Measurements from ENCODE around the gene ZFP36L1. TPM values are rescaled to one million over a fixed set of nuclear protein-coding genes. Genes with fewer than 3 reads are reported as not detected.

ZFP36L1 gene
- total and polyA plus RNA-seq, 9 of the 15 experiments (the other 6 are each of a cell fraction or from before 2014, with no cell fraction given): 1.3 to 26.6 (median 3.7) TPM

DNA sequence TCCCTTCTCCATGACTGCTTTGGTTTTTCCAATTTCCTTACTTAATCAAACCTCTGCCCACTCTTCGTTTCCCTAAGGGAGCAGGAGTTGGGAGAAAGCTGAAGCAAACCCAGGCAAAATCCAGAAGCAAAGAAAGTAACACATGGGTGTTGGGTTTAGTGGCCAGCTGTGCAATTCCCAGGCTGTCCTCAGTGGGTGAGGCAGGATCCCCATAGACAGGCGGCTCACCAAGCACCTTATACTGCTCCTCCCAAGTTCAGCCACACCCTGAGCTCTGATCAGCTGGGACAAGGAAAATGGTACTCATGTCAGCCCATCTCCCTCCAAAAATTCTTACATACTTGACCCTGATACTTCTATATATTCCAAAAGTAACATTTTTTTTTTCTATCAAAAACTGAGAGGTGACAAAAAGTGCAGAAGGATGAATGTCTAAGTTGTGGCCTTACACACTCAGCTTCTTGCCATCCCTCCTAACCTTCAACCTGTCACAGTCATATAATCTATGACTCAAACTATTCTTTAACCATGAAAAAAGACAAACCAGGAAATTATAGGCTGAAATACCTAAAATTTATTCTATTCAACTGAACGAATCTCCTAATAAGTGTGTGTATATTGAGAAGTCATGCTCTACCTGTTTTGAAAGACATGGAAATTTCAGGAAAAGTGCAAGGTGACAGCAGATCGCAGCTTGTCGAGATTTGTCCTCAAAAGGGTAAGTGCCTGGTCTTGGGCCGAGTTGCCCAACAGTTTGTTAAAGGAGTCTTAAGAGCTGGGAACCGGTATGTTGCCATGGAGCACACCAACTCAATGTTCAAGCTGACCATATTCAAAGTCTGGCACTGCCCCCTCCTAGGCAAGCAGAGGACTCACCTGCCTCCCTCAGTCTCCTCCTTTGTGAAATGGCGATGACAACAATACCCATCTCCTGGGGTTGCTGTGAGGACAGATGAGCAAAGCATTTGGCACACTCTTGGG is 17.6 kb upstream of the ZFP36L1 start:
- Histone ChIP-seq H3K4me3 (no peak overlapping the region), H3K27me3 (ENCODE audit: control insufficient read depth in 2 of 2, insufficient read depth in 2 of 2, low read length in 2 of 2) (no peaks in the 10 kb centered on the region), H3K9me3 (replicated peaks; ENCODE audit: control insufficient read depth, insufficient read depth, low read depth, low read length) (no peaks in the 10 kb centered on the region), H3K9me1 (ENCODE audit: control insufficient read depth, insufficient read depth, low read length) (no peaks in the 10 kb centered on the region), H3K27ac (ENCODE audit: extremely low read depth, low read depth, low read length) (no peak overlapping the region), H3K4me2 (ENCODE audit: insufficient read depth, low read length) (no peak overlapping the region), H2AFZ (ENCODE audit: low read depth, low read length) (no peak overlapping the region), H3K36me3 (ENCODE audit: control insufficient read depth, insufficient read depth, low read length) (no peaks in the 10 kb centered on the region), H3K9ac (ENCODE audit: insufficient read depth in 1 of 2, low read depth in 2 of 2, low read length in 2 of 2) (no peak overlapping the region), H3K4me1 (replicated peaks in 1 of 2; ENCODE audit: control insufficient read depth in 2 of 2, insufficient read depth in 2 of 2, low read length in 2 of 2) (peaks cover 27 to 37% of the 10 kb centered on the region in 2 experiments), H4K20me1 (replicated peaks; ENCODE audit: control insufficient read depth, insufficient read depth, low read length) (no peaks in the 10 kb centered on the region), H3K79me2 (ENCODE audit: control insufficient read depth, insufficient read depth, low read length) (no peaks in the 10 kb centered on the region)
- CTCF ChIA-PET (ENCODE audit: low intra/inter-chr PET ratio): no interaction called here
- intact Hi-C loops (cut with micrococcal nuclease): no loop called here
- in situ Hi-C loops (cut with MboI): no loop called here
- ATAC-seq (no peak), DNase-seq (ENCODE audit: extremely low read depth in 1 of 4, low spot score in 3 of 4) (no peak), FAIRE-seq (no peak)
- WGBS (ENCODE audit: insufficient coverage, low coverage, missing lambda C conversion rate): 57% methylated on average over 7 of the region's 8 CpGs
- POLR2A ChIA-PET: interaction anchor here (0.5 to 1.5 kb wide), 6 partner anchors 13 to 114 kb away, joined by 3 to 4 read pairs (median 4); partner anchors contain the start of gene ZFP36L1
- no peak for TF ChIP-seq EP400 (IDR thresholded peaks at IDR 0.05)
- no TSS peak for BruUV-seq (replicated peaks)

- in situ Hi-C loops (cut with MboI) (no loop called here), intact Hi-C loops (cut with micrococcal nuclease) (no loop called here)
- Histone ChIP-seq H3K4me3 (no peak overlapping the region), H3K27me3 (ENCODE audit: control insufficient read depth in 2 of 2, insufficient read depth in 2 of 2, low read length in 2 of 2) (no peaks in the 10 kb centered on the region), H3K9me1 (ENCODE audit: control insufficient read depth, insufficient read depth, low read length) (no peaks in the 10 kb centered on the region), H3K27ac (ENCODE audit: extremely low read depth, low read depth, low read length) (no peak overlapping the region), H3K9me3 (replicated peaks; ENCODE audit: control insufficient read depth, insufficient read depth, low read depth, low read length) (no peaks in the 10 kb centered on the region), H2AFZ (ENCODE audit: low read depth, low read length) (no peak overlapping the region), H3K36me3 (ENCODE audit: control insufficient read depth, insufficient read depth, low read length) (no peaks in the 10 kb centered on the region), H3K4me1 (replicated peaks in 1 of 2; ENCODE audit: control insufficient read depth in 2 of 2, insufficient read depth in 2 of 2, low read length in 2 of 2) (peaks cover 20 to 29% of the 10 kb centered on the region in 2 experiments), H3K9ac (ENCODE audit: insufficient read depth in 1 of 2, low read depth in 2 of 2, low read length in 2 of 2) (no peak overlapping the region), H3K79me2 (ENCODE audit: control insufficient read depth, insufficient read depth, low read length) (no peaks in the 10 kb centered on the region), H4K20me1 (replicated peaks; ENCODE audit: control insufficient read depth, insufficient read depth, low read length) (no peaks in the 10 kb centered on the region), H3K4me2 (ENCODE audit: insufficient read depth, low read length) (no peak overlapping the region)
- POLR2A ChIA-PET: interaction anchor here (0.7 to 1.5 kb wide), 5 partner anchors 10 to 57 kb away, joined by 3 to 4 read pairs (median 3); partner anchors contain the start of gene ZFP36L1
- WGBS (ENCODE audit: insufficient coverage, low coverage, missing lambda C conversion rate): 71% methylated on average over 4 of the region's 4 CpGs
- no peak for ATAC-seq
- BruUV-seq (replicated peaks): no TSS peak
- no peak for FAIRE-seq
- no peak for DNase-seq (ENCODE audit: extremely low read depth in 1 of 4, low spot score in 3 of 4)
- CTCF ChIA-PET (ENCODE audit: low intra/inter-chr PET ratio): no interaction called here
- TF ChIP-seq, protein P1, sequence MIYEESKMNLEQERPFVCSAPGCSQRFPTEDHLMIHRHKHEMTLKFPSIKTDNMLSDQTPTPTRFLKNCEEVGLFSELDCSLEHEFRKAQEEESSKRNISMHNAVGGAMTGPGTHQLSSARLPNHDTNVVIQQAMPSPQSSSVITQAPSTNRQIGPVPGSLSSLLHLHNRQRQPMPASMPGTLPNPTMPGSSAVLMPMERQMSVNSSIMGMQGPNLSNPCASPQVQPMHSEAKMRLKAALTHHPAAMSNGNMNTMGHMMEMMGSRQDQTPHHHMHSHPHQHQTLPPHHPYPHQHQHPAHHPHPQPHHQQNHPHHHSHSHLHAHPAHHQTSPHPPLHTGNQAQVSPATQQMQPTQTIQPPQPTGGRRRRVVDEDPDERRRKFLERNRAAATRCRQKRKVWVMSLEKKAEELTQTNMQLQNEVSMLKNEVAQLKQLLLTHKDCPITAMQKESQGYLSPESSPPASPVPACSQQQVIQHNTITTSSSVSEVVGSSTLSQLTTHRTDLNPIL (CRISPR knock-in tag; IDR thresholded peaks at IDR 0.05): no peak
- TF ChIP-seq ZNF695 (CRISPR knock-in tag; IDR thresholded peaks at IDR 0.05) (no peak), STAT5B (CRISPR knock-in tag; IDR thresholded peaks at IDR 0.05) (no peak), NCOA6 (IDR thresholded peaks at IDR 0.05) (no peak), HMG20B (CRISPR knock-in tag; IDR thresholded peaks at IDR 0.05) (no peak)
- TF ChIP-seq, protein P2, sequence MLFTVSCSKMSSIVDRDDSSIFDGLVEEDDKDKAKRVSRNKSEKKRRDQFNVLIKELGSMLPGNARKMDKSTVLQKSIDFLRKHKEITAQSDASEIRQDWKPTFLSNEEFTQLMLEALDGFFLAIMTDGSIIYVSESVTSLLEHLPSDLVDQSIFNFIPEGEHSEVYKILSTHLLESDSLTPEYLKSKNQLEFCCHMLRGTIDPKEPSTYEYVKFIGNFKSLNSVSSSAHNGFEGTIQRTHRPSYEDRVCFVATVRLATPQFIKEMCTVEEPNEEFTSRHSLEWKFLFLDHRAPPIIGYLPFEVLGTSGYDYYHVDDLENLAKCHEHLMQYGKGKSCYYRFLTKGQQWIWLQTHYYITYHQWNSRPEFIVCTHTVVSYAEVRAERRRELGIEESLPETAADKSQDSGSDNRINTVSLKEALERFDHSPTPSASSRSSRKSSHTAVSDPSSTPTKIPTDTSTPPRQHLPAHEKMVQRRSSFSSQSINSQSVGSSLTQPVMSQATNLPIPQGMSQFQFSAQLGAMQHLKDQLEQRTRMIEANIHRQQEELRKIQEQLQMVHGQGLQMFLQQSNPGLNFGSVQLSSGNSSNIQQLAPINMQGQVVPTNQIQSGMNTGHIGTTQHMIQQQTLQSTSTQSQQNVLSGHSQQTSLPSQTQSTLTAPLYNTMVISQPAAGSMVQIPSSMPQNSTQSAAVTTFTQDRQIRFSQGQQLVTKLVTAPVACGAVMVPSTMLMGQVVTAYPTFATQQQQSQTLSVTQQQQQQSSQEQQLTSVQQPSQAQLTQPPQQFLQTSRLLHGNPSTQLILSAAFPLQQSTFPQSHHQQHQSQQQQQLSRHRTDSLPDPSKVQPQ (CRISPR knock-in tag; IDR thresholded peaks at IDR 0.05; ENCODE audit: borderline replicate concordance): no peak
- TF ChIP-seq, protein P3, sequence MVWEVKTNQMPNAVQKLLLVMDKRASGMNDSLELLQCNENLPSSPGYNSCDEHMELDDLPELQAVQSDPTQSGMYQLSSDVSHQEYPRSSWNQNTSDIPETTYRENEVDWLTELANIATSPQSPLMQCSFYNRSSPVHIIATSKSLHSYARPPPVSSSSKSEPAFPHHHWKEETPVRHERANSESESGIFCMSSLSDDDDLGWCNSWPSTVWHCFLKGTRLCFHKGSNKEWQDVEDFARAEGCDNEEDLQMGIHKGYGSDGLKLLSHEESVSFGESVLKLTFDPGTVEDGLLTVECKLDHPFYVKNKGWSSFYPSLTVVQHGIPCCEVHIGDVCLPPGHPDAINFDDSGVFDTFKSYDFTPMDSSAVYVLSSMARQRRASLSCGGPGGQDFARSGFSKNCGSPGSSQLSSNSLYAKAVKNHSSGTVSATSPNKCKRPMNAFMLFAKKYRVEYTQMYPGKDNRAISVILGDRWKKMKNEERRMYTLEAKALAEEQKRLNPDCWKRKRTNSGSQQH (CRISPR knock-in tag; IDR thresholded peaks at IDR 0.05): no peak
Measured at GRCh38 chr14:68809524-68809923, 16.7 kb upstream of the ZFP36L1 start.
